K562 (cell line): ENCODE measurements around the gene TAS2R41. TPM values are rescaled to one million over a fixed set of nuclear protein-coding genes. Genes with fewer than 3 reads are reported as not detected.

Source experiments
- CHD7 ChIP-seq: fragments of 200-600 bp; sonication (generic); IDR thresholded peaks from one replicate; pipeline ENCODE4 v1.6.1; 2012; ENCODE audit warnings: mild to moderate bottlenecking, low read depth, low read length, inconsistent platforms
- DLX4 ChIP-seq: fragments of 250-450 bp; sonication (Bioruptor Pico); IDR thresholded peaks from 2 replicates; pipeline ENCODE4 v1.6.1; 2021; ENCODE audit warnings: mild to moderate bottlenecking
- DNMT1 ChIP-seq: fragments of 450-650 bp; IDR thresholded peaks from 2 replicates; pipeline ENCODE4 v1.6.1; 2016; ENCODE audit warnings: antibody characterized with exemption, mild to moderate bottlenecking
- SAFB ChIP-seq: fragments of 200-400 bp; formaldehyde crosslinking; IDR thresholded peaks from 2 replicates; pipeline ENCODE4 v1.6.1; 2017; ENCODE audit warnings: low read depth, low read length, borderline replicate concordance
- SIN3B ChIP-seq: fragments of 450-650 bp; IDR thresholded peaks from 2 replicates; pipeline ENCODE4 v1.6.1; 2017; ENCODE audit warnings: low read depth, mild to moderate bottlenecking, moderate library complexity
- WHSC1 ChIP-seq: IDR thresholded peaks from one replicate; pipeline ENCODE4 v1.6.1; 2012; ENCODE audit warnings: low read length, control low read depth, inconsistent platforms
- polyA plus RNA-seq, 8 experiments: library from polyadenylated mRNA; depleted of rRNA in 4 of 8; stranded (reverse) in 5 of 8; unstranded in 3 of 8; fragments of >200 nt; fragmentation: Nextera tagmentation in 2 of 8; fragmentation: Illumina TruSeq in 1 of 8; extraction: Ambion mirVana in 2 of 8; extraction: Trizol in 1 of 8; gene quantifications; 2 replicates each; pipeline versions ENCODE4 v1.2.1 to v1.2.3, GENCODE V29; 2011 to 2014; ENCODE audit warnings: inconsistent platforms in 1 of 8, missing spikeins in 1 of 8
- total RNA-seq, 7 experiments: library from RNA; depleted of rRNA in 6 of 7; stranded (reverse); fragments of >200 nt in 6 of 7; fragmentation: Illumina TruSeq in 2 of 7; extraction: Trizol in 2 of 7; gene quantifications; 2 replicates each; pipeline versions ENCODE4 v1.2.1 to v1.2.3, GENCODE V29; 2011 to 2021; ENCODE audit warnings: low replicate concordance in 1 of 7

TAS2R41 gene
- total and polyA plus RNA-seq, 9 of the 15 experiments (the other 6 are each of a cell fraction or from before 2014, with no cell fraction given): not detected

- TF ChIP-seq CHD7 (no peak), SAFB (no peak), SIN3B (no peak), DNMT1 (no peak), WHSC1 (no peak), DLX4 (CRISPR knock-in tag) (no peak)
Measured at GRCh38 chr7:143455491-143455890, 22.2 kb upstream of the TAS2R41 start (continued).
